Osteocyte (in vitro differentiated cells): Measurements from ENCODE around the gene DEPDC5. TPM values are rescaled to one million over a fixed set of nuclear protein-coding genes. Genes with fewer than 3 reads are reported as not detected.

Experiments
- DNase-seq: peaks from one replicate; pipeline ENCODE4 v3.0.0; 2021; ENCODE audit warnings: mixed read lengths; ENCODE audit not compliant: unreplicated experiment; ENCODE audit errors: extremely low spot score
- H3K27ac Mint-ChIP-seq: one replicate; pipeline ENCODE4 v1.8.0; 2021; ENCODE audit warnings: mild to moderate bottlenecking, mixed read lengths; ENCODE audit not compliant: unreplicated experiment
- H3K27me3 Mint-ChIP-seq: one replicate; pipeline ENCODE4 v1.8.0; 2021; ENCODE audit warnings: mixed read lengths; ENCODE audit not compliant: unreplicated experiment
- H3K36me3 Mint-ChIP-seq: one replicate; pipeline ENCODE4 v1.8.0; 2021; ENCODE audit warnings: mixed read lengths; ENCODE audit not compliant: unreplicated experiment
- H3K4me1 Mint-ChIP-seq: one replicate; pipeline ENCODE4 v1.8.0; 2021; ENCODE audit warnings: mixed read lengths; ENCODE audit not compliant: unreplicated experiment
- H3K4me3 Mint-ChIP-seq: one replicate; pipeline ENCODE4 v1.8.0; 2021; ENCODE audit warnings: mild to moderate bottlenecking, moderate library complexity, mixed read lengths; ENCODE audit not compliant: unreplicated experiment
- H3K9me3 Mint-ChIP-seq: one replicate; pipeline ENCODE4 v1.8.0; 2021; ENCODE audit warnings: mixed read lengths; ENCODE audit not compliant: unreplicated experiment
- CTCF ChIP-seq: fragments of 200-600 bp; sonication (generic); IDR thresholded peaks from 2 replicates; pipeline ENCODE4 v1.5.0; 2021; ENCODE audit warnings: antibody characterized with exemption, mild to moderate bottlenecking, moderate library complexity
- total RNA-seq: library from RNA; stranded (reverse); gene quantifications from 2 replicates; pipeline ENCODE4 v1.2.1, GENCODE V29; 2021

The DEPDC5 gene
- total RNA-seq, 1 donor from 2014 or later, result 30.7 TPM

DNA sequence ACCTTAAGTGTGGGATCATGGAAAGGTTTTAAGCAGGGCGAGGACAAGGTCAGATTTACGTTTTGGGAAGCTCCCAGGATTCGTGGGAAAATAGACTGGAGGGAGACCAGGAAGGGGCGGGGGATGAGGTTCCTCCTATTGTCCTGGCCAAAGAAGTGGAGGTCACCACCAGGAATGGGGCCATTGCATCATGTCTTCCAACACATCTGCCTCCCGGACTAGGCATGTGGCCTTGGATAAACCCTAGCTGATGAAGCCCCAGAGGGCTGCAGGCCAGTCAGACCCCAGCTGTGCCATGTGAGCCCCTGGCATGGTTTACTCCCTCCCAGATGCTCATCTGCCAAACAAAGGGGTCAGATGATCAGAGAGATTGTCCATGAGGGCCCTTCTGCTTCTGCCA is 179.0 kb downstream of the DEPDC5 start:
- Mint-ChIP-seq H3K27me3 (peaks cover 3% of the 10 kb centered on the region), H3K27ac (no peak overlapping the region), H3K4me3 (no peak overlapping the region), H3K9me3 (no peaks in the 10 kb centered on the region), H3K36me3 (no peaks in the 10 kb centered on the region), H3K4me1 (no peaks in the 10 kb centered on the region)
- DNase-seq, result no peak
- no peak for TF ChIP-seq CTCF

- H3K27me3 Mint-ChIP-seq, result no peaks in the 10 kb centered on the region
- H3K4me1 Mint-ChIP-seq, result no peaks in the 10 kb centered on the region
- DNase-seq, result no peak
- no peak overlapping the region for H3K4me3 Mint-ChIP-seq
- no peaks in the 10 kb centered on the region for H3K9me3 Mint-ChIP-seq
- no peaks in the 10 kb centered on the region for H3K36me3 Mint-ChIP-seq
- no peak overlapping the region for H3K27ac Mint-ChIP-seq
- no peak for TF ChIP-seq CTCF
Observed at GRCh38 chr22:31933406-31933805, 179.6 kb downstream of the DEPDC5 start.

DNA sequence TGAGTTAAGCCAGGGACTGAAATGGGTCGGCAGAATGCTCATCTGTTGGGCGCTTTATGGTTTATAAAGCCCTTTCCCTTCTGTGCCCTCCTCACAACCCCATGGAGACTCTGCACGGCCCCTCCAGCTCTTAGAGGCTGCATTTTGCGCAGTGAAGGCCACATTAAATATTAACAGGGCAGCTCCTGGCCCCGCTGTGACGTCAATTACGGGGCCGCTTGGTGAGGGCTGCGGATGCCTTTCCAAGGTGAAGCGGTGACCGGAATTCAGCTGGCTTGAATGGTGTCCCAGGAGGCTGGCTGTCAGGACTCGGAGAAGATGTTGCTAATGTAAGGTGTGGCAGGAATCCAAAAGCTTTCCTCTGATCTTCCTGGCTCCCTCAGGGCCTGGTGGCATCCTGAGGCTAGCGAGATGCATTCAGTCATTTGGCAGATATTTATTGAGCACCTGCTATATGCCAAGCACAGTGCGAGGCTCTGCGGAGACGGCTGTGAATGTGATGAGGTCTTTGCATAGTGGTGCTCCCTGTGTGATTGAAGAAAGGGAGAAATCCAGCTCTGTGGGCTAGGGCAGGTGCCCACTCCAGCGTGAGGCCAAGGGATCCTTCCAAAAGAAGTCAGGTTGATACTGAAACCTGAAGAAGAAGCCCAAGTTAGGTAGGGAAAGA is 180.1 kb downstream of the DEPDC5 start:
- no peak overlapping the region for H3K4me3 Mint-ChIP-seq
- no peaks in the 10 kb centered on the region for H3K9me3 Mint-ChIP-seq
- no peaks in the 10 kb centered on the region for H3K27me3 Mint-ChIP-seq
- H3K27ac Mint-ChIP-seq, result no peak overlapping the region
- no peaks in the 10 kb centered on the region for H3K36me3 Mint-ChIP-seq
- no peaks in the 10 kb centered on the region for H3K4me1 Mint-ChIP-seq
- TF ChIP-seq CTCF, result no peak
- no peak for DNase-seq

GRCh38 chr22:31935961-31936635 is 182.3 kb downstream of the DEPDC5 start:
- H3K27ac Mint-ChIP-seq, result no peak overlapping the region
- DNase-seq, result no peak
- H3K9me3 Mint-ChIP-seq, result no peaks in the 10 kb centered on the region
- no peak overlapping the region for H3K4me3 Mint-ChIP-seq
- TF ChIP-seq CTCF, result no peak
- H3K4me1 Mint-ChIP-seq, result no peaks in the 10 kb centered on the region
- no peaks in the 10 kb centered on the region for H3K36me3 Mint-ChIP-seq
- H3K27me3 Mint-ChIP-seq, result no peaks in the 10 kb centered on the region

DNA sequence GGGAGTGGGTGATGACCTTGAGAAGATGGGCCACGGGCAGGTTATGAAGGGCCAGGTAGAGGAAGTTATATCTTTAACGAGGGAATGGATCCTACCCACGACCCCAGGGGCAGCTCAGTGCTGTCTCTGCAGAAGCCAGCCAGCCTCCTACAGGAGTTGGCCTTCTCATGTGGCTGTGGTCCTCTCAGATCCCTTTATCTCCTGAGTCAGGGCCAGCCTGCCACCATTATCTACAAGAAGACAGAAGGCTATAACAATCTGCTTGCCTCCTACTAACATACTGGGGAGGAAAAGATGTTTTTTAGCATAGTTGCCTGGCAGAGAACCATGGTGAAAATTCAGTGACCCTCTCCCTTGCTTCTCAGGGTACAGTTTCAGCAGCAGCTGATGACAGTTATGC is 183.5 kb downstream of the DEPDC5 start:
- no peaks in the 10 kb centered on the region for H3K9me3 Mint-ChIP-seq
- TF ChIP-seq CTCF, result no peak
- H3K27me3 Mint-ChIP-seq, result no peaks in the 10 kb centered on the region
- no peaks in the 10 kb centered on the region for H3K4me1 Mint-ChIP-seq
- no peak overlapping the region for H3K27ac Mint-ChIP-seq
- H3K36me3 Mint-ChIP-seq, result no peaks in the 10 kb centered on the region
- no peak overlapping the region for H3K4me3 Mint-ChIP-seq
- no peak for DNase-seq
